DND-41 (cell line): ENCODE results near the gene PLIN4.

ENCODE experiments used
- ATAC-seq: fragments of 200-7000 bp; cut with Tn5 transposase; 3 replicates; pipeline ENCODE4 v1.9.1; 2021; ENCODE audit warnings: low read depth; ENCODE audit not compliant: insufficient read depth
- DNase-seq: peaks from one replicate; pipeline ENCODE4 v3.0.0-alpha.2; 2020
- H2AFZ ChIP-seq: 2 replicates; pipeline ENCODE4 v1.6.0; 2012; ENCODE audit warnings: low read depth, low read length
- H3K27ac ChIP-seq: 2 replicates; pipeline ENCODE4 v1.5.1; 2012; ENCODE audit warnings: low read length, inconsistent platforms
- H3K27me3 ChIP-seq: fragments of 200-600 bp; sonication (generic); 2 replicates; pipeline ENCODE4 v1.6.0; 2012; ENCODE audit warnings: low read length, mild to moderate bottlenecking, inconsistent platforms; ENCODE audit not compliant: insufficient read depth, poor library complexity
- H3K36me3 ChIP-seq: 2 replicates; pipeline ENCODE4 v1.5.1; 2012; ENCODE audit warnings: low read length, inconsistent platforms; ENCODE audit not compliant: insufficient read depth
- H3K4me1 ChIP-seq: 2 replicates; pipeline ENCODE4 v1.5.1; 2012; ENCODE audit warnings: mild to moderate bottlenecking, low read length; ENCODE audit not compliant: insufficient read depth
- H3K4me2 ChIP-seq: 2 replicates; pipeline ENCODE4 v1.6.0; 2012; ENCODE audit warnings: mild to moderate bottlenecking, moderate library complexity, low read length, inconsistent platforms; ENCODE audit not compliant: insufficient read depth
- H3K4me3 ChIP-seq, 2 experiments: fragments of 200-600 bp in 1 of 2; shearing (Covaris generic) in 1 of 2; 2 replicates each; pipeline ENCODE4 v1.5.1; 2012 to 2016; ENCODE audit warnings: inconsistent platforms in 2 of 2, low read length in 2 of 2, mild to moderate bottlenecking in 2 of 2, low read depth in 1 of 2, moderate library complexity in 1 of 2
- H3K79me2 ChIP-seq: 2 replicates; pipeline ENCODE4 v1.6.0; 2012; ENCODE audit warnings: low read length, inconsistent platforms; ENCODE audit not compliant: insufficient read depth
- H3K9ac ChIP-seq: 2 replicates; pipeline ENCODE4 v1.6.0; 2012; ENCODE audit warnings: low read depth, mild to moderate bottlenecking, inconsistent platforms, low read length, moderate library complexity
- H3K9me3 ChIP-seq: 2 replicates; pipeline ENCODE4 v1.5.1; 2012; ENCODE audit warnings: low read length, moderate library complexity, mild to moderate bottlenecking, inconsistent platforms; ENCODE audit not compliant: insufficient read depth, severe bottlenecking
- H4K20me1 ChIP-seq: 2 replicates; pipeline ENCODE4 v1.6.0; 2012; ENCODE audit warnings: low read length; ENCODE audit not compliant: insufficient read depth
- EZH2 ChIP-seq: IDR thresholded peaks from 3 replicates; pipeline ENCODE4 v1.6.1; 2012; ENCODE audit warnings: borderline replicate concordance, low read depth, mild to moderate bottlenecking, moderate library complexity, low read length, inconsistent platforms; ENCODE audit not compliant: severe bottlenecking
- TF ChIP-seq, protein P1 (sequence below): IDR thresholded peaks from 2 replicates; pipeline ENCODE4 v1.5.1; 2012; ENCODE audit warnings: borderline replicate concordance, low read length, moderate library complexity, mild to moderate bottlenecking; ENCODE audit not compliant: poor library complexity, severe bottlenecking; ENCODE audit errors: extremely low read depth

The PLIN4 gene

DNA sequence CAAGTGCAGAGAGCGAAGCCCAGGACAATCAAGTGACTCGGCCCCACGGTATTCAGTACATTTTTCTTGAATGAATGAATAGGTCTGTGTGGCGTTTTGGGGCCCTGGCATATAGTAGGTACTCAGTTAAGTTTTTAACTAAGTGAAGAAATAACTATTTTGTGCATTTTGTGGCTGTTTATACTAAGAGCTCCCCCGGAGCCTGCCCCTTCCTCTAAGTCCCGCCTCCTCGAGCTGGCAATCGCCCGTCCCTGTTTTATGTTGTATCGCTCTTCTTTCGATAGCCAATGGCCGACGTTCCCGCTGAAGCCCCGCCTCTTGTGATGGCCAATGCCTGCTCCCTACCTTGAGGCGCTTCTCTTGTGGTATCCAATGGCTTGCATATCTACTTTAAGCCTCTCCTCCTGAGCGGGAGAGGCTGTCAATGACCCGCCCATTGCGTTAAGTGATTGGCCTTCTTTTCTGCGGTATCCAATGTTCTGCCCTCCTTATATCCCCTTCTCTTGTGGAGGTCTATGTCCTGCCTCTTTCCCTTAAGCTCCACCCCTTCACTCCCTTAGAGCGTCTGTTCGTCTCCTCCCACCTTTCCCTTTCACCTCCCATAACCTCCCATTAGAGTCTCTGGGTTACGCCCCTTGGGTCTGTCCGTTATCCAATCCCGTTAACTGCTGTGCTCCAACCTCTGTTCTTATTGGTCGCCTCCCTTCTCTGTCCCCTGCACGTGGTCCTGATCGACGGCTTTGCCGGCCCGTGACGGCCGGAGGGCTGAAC, 46.7 kb downstream of the PLIN4 start:
- TF ChIP-seq, protein P1, sequence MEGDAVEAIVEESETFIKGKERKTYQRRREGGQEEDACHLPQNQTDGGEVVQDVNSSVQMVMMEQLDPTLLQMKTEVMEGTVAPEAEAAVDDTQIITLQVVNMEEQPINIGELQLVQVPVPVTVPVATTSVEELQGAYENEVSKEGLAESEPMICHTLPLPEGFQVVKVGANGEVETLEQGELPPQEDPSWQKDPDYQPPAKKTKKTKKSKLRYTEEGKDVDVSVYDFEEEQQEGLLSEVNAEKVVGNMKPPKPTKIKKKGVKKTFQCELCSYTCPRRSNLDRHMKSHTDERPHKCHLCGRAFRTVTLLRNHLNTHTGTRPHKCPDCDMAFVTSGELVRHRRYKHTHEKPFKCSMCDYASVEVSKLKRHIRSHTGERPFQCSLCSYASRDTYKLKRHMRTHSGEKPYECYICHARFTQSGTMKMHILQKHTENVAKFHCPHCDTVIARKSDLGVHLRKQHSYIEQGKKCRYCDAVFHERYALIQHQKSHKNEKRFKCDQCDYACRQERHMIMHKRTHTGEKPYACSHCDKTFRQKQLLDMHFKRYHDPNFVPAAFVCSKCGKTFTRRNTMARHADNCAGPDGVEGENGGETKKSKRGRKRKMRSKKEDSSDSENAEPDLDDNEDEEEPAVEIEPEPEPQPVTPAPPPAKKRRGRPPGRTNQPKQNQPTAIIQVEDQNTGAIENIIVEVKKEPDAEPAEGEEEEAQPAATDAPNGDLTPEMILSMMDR, result no peak
- no peak for TF ChIP-seq EZH2
- peak; percentile 88 for ATAC-seq

DNA sequence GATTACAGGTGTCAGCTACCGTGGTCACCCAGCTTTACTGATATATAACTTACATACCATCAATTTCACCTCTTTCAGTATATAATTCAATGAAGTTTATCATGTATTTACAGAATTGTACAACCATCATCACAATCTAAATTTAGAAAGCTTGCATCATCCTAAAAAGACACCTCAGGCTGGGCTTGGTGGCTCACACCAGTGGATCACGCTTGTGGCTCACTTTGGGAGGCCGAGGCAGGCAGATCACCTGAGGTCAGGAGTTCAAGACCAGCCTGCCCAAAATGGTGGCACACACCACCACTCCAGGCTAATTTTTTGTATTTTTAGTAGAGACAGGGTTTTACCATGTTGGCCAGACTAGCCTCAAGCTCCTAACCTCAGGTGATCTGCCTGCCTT, 50.5 kb downstream of the PLIN4 start:
- Histone ChIP-seq H3K9ac (no peak overlapping the region), H3K4me3 (no peak overlapping the region), H3K4me1 (peaks cover 10% of the 10 kb centered on the region), H2AFZ (no peak overlapping the region), H3K27me3 (no peaks in the 10 kb centered on the region), H3K4me2 (no peak overlapping the region), H3K27ac (no peak overlapping the region), H3K79me2 (peaks cover 8% of the 10 kb centered on the region), H3K9me3 (no peaks in the 10 kb centered on the region), H4K20me1 (peaks cover 3% of the 10 kb centered on the region; the same call in 1 of the 2 replicates), H3K36me3 (no peaks in the 10 kb centered on the region; the same call in 1 of the 2 replicates)
- no peak for DNase-seq
- no peak for ATAC-seq
- TF ChIP-seq, protein P1, result no peak
- no peak for TF ChIP-seq EZH2

More for the DNA sequence above, 46.7 kb downstream of the PLIN4 start:
- Histone ChIP-seq H3K9me3 (no peaks in the 10 kb centered on the region), H3K36me3 (peaks cover 17% of the 10 kb centered on the region), H3K27ac (peak overlapping the region; percentile 84), H3K4me3 (peak overlapping the region; percentile 47 to 71), H3K4me1 (peaks cover 31% of the 10 kb centered on the region), H2AFZ (peak overlapping the region; percentile 78), H3K79me2 (peaks cover 35% of the 10 kb centered on the region), H3K9ac (peak overlapping the region; percentile 63), H3K4me2 (peak overlapping the region; percentile 72), H4K20me1 (peaks cover 28% of the 10 kb centered on the region), H3K27me3 (no peaks in the 10 kb centered on the region)
- peak; percentile 99 for DNase-seq

DNA sequence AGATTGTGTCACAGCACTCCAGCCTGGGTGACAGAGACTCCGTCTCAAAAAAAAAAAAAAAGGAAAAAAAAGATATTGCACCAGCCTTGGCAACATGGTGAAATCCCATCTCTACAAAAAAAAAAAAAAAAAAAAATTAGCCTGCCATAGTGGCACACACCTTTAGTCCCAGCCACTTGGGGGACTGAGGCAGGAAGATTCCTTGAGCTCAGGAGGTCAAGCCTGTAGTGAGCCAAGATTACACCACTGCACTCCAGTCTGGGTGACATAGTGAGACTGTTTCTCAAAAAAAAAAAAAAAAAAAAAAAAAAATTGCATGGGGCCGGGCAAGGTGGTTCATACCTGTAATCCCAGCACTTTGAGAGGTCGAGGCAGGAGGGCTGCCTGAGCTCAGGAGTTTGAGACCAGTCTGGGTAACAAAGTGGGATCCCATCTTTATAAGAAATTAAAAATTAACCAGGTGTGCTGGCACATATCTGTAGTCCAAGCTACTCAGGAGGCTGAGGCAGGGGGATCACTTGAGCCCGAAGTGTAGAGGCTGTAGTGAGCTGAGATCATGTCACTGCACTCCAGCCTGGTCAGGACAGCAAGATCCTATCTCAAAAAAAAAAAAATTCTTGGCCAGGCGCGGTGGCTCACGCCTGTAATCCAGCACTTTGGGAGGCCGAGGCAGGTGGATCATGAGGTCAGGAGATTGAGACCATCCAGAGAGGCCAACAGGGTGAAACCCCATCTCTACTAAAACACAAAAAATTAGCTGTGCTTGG, 53.3 kb downstream of the PLIN4 start:
- Histone ChIP-seq H3K27ac (no peak overlapping the region), H3K4me2 (no peak overlapping the region), H3K9me3 (no peaks in the 10 kb centered on the region), H3K4me3 (no peak overlapping the region), H2AFZ (no peak overlapping the region), H3K27me3 (no peaks in the 10 kb centered on the region), H3K9ac (no peak overlapping the region), H3K79me2 (no peaks in the 10 kb centered on the region), H3K36me3 (no peaks in the 10 kb centered on the region), H3K4me1 (peaks cover under 1% of the 10 kb centered on the region; the same call in 1 of the 2 replicates), H4K20me1 (no peaks in the 10 kb centered on the region)
- DNase-seq, result no peak
- TF ChIP-seq, protein P1, result no peak
- TF ChIP-seq EZH2, result no peak
- ATAC-seq, result no peak
